Muscle of arm (tissue), 14 donors: Measurements from ENCODE around the gene AASS. TPM values are rescaled to one million over a fixed set of nuclear protein-coding genes. Genes with fewer than 3 reads are reported as not detected.
"Not testable (repeated sequence)": the region's sequence is repeated elsewhere in the genome, so short reads cannot be mapped to it uniquely, and the experiment has no call there.

ENCODE experiments used
- DNase-seq: peaks from one replicate; pipeline ENCODE4 v3.0.0-alpha.2; 2013
- long read RNA-seq, 11 donors: transcript quantifications; one replicate each; lab custom pipeline, GENCODE V29; 2026
- polyA plus RNA-seq, 12 donors: library from polyadenylated mRNA; unstranded; fragments of 120-200 nt; gene quantifications; one replicate each; pipeline ENCODE4 v1.2.1, GENCODE V29; 2013; ENCODE audit not compliant: insufficient read length in 12 of 12

The AASS gene
- polyA plus RNA-seq, result 10 to 100 TPM in 11 of 12 donors, not detected in 1; 12.7 to 50.0 (median 21.9) TPM
- long read RNA-seq, donor 1, partial matches to known transcripts, result 6 of 6 reads
- long read RNA-seq, donor 1, other reads (novel, unspliced or antisense), result 0 of 6 reads
- long read RNA-seq, donor 2, partial matches to known transcripts, result 0 of 2 reads
- long read RNA-seq, donor 2, other reads (novel, unspliced or antisense), result 0 of 2 reads
- long read RNA-seq, donor 3, result 0 reads
- long read RNA-seq, donor 4, result 0 reads
- long read RNA-seq, donor 5, partial matches to known transcripts, result 14 of 14 reads
- long read RNA-seq, donor 5, other reads (novel, unspliced or antisense), result 0 of 14 reads
- long read RNA-seq, donor 6, partial matches to known transcripts, result 0 of 1 reads
- long read RNA-seq, donor 6, other reads (novel, unspliced or antisense), result 0 of 1 reads
- long read RNA-seq, donor 7, result 0 reads
- long read RNA-seq, donor 8, result 0 reads
- long read RNA-seq, donor 9, partial matches to known transcripts, result 0 of 1 reads
- long read RNA-seq, donor 9, other reads (novel, unspliced or antisense), result 0 of 1 reads
- long read RNA-seq, donor 10, partial matches to known transcripts, result 8 of 8 reads
- long read RNA-seq, donor 10, other reads (novel, unspliced or antisense), result 0 of 8 reads
- long read RNA-seq, donor 11, result 0 reads

- DNase-seq, result peak; percentile 97
Measured at GRCh38 chr7:122143751-122144711, at the start of gene AASS. Gene AASS, minus strand, starts transcription at chr7:122144249. Its CDS starts 10,523 bp downstream, at chr7:122133726.

- no peak for DNase-seq
Measured at GRCh38 chr7:122188785-122189184, 44.7 kb upstream of the AASS start.

GRCh38 chr7:122183106-122183505 lies 39.1 kb upstream of the AASS start:
- DNase-seq, result no peak

GRCh38 chr7:122182081-122182480 lies 38.0 kb upstream of the AASS start:
- no peak for DNase-seq

- not testable (repeated sequence) for DNase-seq
Measured at GRCh38 chr7:122172144-122172543, 28.1 kb upstream of the AASS start.

GRCh38 chr7:122166740-122167139 lies 22.7 kb upstream of the AASS start:
- DNase-seq, result no peak

GRCh38 chr7:122166275-122166674 lies 22.2 kb upstream of the AASS start:
- no peak for DNase-seq

- no peak for DNase-seq
Measured at GRCh38 chr7:122161628-122162027, 17.6 kb upstream of the AASS start.

GRCh38 chr7:122155566-122155965 lies 11.5 kb upstream of the AASS start:
- DNase-seq, result no peak

GRCh38 chr7:122148878-122149277 lies 4.8 kb upstream of the AASS start:
- no peak for DNase-seq

- DNase-seq, result no peak
Measured at GRCh38 chr7:122148081-122148480, 4.0 kb upstream of the AASS start.

GRCh38 chr7:122145937-122146645 lies 2.0 kb upstream of the AASS start:
- DNase-seq, result no peak

- peak; percentile 45 for DNase-seq
Measured at GRCh38 chr7:122143376-122143750, 686 bp downstream of the AASS start.

GRCh38 chr7:122140918-122141317 lies 3.1 kb downstream of the AASS start:
- no peak for DNase-seq

GRCh38 chr7:122137251-122138077 lies 6.6 kb downstream of the AASS start:
- DNase-seq, result peak; percentile 29

- DNase-seq, result peak; percentile 28
Measured at GRCh38 chr7:122136639-122137245, 7.3 kb downstream of the AASS start.

- DNase-seq, result peak; percentile 21
Measured at GRCh38 chr7:122136078-122136477, 8.0 kb downstream of the AASS start.

- no peak for DNase-seq
Measured at GRCh38 chr7:122135275-122135674, 8.8 kb downstream of the AASS start.

GRCh38 chr7:122134793-122135192 lies 9.3 kb downstream of the AASS start:
- not testable (repeated sequence) for DNase-seq

- DNase-seq, result no peak
Measured at GRCh38 chr7:122133477-122133876, 10.6 kb downstream of the AASS start.
